DMS153 treated with DMSO at 0.1 percent for 48 hours (cell line): ENCODE measurements around the gene RBFOX2.
"Not testable (repeated sequence)": the region's sequence is repeated elsewhere in the genome, so short reads cannot be mapped to it uniquely, and the experiment has no call there.

Experiments used
- DNase-seq: peaks from one replicate; lab custom pipeline; 2025; ENCODE audit not compliant: unreplicated experiment; lab: John Stamatoyannopoulos, UW

RBFOX2 gene

DNA sequence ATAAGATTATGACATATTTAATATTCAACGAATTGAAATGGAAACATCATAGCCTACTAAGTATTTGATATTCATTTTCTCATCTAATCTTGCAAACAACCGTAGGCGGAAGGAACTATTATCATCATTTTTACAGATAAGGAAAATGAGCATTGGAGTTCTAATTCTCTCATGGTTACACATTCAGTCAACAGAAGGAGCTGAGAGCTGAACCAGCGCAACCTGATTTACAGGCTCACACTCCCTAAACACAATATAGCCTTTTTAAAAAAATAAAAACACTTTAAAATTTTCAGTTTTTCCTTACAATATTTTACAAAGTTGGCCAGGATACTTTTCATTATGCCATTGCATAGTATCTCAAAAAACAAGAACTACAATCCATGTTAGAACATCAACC is 236.1 kb downstream of the RBFOX2 start:
- DNase-seq: no peak

DNA sequence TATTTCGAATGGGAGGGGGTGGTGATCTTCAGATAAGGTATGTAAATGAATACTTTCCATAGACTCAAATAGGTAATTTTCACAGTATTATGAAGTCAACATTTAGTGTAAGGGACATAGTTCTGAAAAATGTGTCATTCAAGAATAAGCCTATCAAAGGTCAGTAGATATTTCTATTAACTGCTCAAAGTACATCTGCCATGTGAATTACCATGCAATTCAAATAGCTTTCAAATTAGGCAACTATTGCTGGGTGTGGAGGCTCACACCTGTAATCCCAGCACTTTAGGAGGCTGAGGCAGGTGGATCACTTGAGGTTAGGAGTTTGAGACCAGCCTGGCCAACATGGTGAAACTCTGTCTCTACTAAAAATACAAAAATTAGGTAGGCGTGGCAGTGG is 236.8 kb downstream of the RBFOX2 start:
- not testable (repeated sequence) for DNase-seq

DNA sequence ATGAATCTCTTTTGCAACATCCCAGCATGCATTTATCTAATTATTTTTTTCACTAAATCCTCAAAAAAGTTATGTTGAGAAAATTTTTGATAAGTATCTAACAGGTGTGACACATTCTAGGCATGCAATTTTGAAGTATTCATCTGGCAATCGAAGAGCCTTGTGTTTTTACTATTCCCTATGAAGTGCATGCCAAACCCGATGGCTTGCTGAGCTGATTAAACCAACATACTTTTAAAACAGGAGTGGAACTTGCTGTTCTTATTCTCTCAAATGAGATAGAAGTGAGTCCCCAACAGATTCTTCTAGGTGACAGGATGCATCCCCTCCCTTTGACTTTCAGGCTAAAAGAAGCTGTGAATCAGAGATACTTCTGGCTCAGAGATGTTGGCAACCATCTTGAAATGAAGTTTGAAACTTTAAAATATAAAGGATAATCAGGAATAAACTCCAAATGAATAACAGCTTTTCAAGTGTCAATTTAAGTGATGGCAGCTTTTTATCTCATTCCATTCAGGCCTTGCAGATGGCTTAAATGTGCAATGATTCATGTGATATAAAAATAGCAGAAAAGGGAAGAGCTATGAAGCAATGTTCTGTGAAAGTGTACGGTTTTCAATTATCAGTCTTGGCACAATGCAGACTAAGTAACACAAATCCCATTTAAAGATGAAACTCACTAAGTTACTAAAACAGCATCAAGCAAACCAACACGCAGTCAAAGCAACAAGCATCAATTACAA is 243.3 kb downstream of the RBFOX2 start:
- no peak for DNase-seq

DNA sequence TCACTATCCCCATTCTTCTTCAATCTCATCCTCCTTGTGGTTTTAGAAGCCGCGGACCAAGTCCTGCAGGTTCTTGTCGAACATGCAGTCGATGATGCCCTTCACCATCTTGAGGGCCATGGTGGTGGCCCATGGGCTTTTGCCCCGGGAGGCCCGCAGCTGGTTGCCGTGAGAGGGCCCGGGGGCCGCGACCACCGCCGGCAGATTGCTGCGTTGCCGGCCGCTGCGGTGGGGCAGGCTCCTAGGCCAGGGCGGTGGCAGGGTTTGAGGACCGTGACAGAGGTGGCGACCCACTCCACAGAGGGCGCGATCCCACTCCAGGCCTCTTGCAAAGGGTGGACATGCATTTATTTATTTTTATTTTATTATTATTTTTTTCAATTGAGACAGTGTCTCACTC is 244.0 kb downstream of the RBFOX2 start:
- DNase-seq: no peak

DNA sequence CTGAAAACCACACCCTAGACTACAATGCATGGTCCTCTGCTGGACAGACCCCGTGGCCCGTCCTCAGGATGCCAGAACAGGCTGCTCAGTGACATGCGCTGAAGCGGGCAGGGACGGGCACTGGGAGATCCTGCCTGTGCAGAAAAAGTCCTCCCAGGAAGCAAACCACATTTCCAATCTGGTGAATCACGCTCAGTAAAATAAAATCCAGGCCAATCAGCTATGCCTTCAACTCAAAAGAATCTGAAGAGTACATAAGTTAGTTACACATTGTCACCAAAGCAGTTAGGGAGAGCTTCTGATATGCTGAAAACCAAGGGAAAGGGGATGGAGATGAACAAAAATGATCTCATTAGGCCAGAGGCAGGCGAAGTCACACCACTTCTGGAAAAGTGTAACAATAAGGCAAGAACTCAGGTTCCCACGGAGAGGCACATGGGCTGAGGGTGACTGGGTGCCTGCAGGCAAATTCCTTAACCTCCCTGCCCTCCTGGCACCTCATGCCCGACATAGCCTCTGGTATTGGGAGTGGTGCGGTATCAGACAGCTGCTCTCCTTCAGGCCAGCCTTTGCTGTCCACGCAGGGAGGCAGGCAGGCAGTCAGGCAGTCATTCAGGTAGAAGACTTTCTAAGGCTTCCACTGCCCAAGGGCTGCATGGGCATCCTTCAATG is 244.5 kb downstream of the RBFOX2 start:
- no peak for DNase-seq

DNA sequence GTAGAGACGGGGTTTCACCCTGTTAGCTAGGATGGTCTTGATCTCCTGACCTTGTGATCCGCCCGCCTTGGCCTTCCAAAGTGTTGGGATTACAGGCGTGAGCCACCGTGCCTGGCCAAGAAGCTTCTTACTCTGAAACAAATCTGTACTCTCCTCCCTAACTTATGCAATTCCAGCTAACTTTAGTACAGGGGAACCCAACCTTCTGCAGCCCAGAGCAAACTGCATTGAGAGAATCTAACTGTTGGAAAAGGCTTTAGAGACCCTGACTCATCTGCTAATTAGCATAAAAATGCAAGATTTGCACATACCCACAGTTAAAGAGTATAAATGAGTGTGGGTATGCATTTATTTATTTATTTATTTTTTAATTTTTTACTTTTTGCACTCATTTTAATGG is 246.1 kb downstream of the RBFOX2 start:
- no peak for DNase-seq

DNA sequence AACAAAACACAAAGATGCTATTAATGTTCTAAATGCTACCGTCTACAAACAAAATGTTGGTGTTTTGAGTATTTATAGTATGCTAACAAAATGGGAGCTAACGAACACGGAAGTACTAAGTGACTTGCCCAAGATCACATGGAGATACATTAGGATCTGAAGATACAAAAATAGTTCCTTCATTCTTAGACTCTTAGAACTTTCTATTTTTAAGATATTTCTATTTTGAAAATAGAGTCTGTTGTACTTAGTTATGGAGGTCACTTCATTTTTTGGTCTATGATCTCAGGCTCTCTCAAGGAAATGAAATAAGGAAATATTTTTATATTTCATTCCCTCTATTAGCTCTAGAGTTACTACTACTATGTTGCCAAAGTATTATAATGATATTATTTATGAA is 246.7 kb downstream of the RBFOX2 start:
- DNase-seq: no peak

DNA sequence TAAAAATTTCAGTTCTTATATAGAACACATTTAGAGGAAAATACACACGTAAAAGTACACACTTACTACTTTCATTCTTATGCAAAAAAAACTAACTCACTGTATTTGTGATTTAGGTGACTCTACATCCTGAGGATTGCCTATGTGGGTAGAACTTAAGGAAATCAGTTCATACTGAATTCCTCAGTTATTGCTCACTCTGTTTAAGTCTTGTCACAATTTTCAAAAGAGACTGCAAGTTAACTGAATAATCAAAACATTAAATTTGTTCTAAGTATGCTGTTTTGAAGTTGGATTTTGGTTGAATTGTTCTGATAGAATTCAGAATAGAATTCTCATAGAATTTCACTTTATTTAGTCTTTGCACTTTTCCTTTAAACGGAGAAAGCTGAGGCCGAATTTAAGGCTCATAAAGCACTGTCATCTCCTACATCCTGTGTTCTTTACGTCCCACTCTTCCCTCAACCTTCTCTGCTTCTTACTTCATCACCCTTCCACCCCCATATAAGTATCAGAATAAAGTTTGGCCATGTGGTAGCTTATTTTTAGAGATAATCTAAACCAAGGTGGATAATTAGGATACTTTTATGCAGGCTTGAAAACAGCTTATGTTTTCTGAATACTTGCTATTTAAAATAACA is 251.2 kb downstream of the RBFOX2 start:
- no peak for DNase-seq

DNA sequence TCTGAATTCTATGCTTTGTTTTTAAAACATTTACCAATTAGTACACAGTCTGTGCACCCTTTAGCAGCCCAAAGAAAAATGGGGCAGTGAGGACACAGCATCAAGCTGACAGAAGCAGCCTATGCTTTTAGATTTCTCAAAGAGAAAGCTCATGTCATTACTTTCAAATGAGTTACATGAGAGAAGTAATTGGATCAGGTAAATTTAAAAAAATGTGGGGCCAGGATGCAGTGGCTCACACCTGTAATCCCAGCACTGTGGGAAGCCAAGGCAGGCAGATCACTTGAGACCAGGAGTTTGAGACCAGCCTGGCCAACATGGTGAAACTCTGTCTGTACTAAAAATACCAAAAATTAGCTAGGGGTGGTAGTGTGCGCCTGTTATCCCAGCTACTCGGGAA is 253.3 kb downstream of the RBFOX2 start:
- no peak for DNase-seq

DNA sequence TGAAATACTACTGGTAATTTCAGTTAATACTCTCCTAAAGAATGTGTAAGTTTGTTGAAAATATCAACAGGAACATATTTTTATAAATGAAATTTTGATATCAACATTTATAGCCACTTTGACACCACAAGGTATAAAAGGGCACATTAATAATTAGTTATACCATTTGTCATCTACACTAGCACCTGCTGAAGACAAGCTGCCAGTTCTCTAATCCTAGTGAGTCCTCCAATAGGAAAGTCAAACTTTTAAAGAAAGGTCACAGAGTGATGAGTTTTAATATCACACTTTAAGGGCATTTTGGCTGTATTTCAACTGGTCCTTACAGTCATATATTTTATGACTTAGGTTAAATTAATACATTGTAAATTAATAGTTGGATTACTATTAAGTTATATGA is 258.6 kb downstream of the RBFOX2 start:
- no peak for DNase-seq

DNA sequence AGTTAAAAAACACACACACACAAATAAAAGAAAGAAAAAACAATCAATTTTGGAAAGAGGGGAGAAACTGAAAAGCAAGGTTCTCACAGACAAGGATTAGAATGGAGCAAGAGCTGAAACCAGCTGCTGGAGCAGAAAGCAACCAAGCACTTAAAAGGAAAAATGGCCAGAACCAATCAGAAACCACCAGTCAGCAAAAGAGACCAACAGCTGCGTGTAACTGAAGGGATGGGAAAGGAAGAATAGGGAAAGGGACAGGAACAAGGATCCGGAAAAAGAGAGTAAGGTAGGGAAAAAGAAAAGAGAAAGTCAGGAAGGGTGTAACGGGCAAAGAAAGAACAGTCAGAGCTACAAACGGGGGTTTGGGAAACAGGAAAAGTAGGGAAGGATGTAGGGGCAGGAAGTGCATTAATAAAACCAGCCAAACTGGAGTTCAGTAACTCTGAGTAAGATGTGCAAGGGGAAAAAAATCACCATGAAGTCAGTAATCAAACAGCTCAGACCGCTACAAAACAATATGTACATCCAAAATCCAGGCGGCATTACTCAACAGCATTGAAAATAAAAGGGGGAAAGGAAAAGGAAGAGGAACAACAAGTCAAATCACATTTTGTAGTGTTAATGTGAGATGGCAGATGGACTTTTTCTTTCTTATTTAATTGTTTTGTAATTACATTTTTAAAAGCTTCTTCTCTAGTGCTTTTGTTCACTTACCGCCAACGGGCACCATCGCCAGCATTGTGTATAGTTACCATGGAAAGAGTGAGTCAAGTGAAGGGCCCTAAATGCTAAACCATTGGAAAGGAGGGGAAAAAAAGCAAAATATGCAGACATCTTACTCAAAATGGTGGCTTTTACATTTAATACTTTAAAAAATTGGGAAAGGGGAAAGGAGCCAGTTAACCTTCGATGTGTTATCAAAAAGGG is 261.7 kb downstream of the RBFOX2 start:
- DNase-seq: no peak

DNA sequence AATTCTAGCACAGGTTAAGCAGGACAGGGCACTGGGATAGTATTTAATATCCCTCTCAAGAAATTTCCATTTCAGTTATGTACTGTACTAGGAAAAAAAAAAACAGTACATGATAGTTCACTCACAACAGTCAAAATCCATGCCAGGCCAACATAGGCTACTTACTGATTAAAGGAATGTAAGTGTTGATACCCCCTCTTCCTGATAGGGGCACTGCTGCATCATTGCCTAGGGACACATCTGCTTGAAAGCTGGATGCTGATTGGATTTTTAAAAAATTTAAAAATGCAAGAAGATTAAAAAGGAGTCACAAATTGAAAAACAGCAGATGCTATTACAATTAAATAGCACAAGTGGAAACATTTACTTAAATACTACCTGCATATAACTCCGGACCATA is 267.6 kb downstream of the RBFOX2 start:
- no peak for DNase-seq

DNA sequence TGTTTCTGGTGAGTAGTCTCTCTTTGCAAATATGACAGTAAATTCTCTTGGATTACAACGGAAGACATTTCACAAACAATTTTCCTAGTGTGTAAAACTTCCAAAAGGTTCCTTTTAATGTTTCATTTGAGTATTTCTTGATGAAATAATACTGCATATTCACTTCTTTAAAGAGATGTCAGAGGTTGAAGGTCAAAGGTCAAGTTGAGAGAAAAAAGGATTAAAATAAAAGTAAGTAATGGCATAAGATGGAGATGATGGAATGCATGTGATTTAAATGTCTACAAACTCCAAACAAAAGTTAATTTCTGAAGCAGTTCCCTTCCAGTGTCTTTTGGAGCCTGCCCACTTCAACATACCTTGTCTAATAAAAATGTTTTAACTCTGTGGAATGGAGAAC is 270.2 kb downstream of the RBFOX2 start:
- DNase-seq: no peak

DNA sequence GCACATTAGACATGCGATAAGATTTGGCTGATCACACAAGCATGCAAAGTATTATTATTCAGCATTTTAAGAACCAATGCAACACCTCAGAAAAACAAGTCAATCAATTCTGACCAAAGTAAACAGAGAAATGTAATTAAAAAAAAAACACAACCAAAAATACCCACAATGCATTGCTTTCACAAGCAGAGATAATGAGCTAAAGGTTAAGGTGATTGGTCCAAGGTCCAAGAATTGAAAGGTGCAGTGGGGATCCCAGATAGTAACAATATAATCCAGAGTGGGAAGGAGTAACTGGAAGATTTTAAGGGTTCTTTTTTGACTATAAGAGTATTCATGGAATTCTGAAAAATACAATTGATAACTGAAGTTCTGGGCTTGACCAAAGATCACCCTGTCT is 271.9 kb downstream of the RBFOX2 start:
- DNase-seq: no peak

DNA sequence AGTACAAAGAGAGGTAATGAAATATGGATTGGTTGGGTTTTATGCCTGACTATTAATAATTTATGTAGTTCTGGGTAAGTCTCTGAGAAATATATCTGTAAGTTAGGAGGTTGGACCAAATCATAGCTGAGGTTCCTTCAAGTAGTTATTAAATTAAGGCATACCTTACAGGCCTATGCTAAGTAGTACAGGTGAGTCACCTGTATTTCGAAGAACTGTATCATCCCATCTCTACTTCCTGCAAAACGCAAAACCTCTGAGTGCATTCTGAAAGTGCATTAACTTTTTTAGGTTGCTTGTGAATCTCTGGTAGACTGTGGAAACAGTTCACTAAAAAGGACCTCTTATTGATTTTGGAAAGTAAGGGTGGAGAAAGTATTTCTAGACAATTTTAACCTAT is 273.9 kb downstream of the RBFOX2 start:
- DNase-seq: no peak

DNA sequence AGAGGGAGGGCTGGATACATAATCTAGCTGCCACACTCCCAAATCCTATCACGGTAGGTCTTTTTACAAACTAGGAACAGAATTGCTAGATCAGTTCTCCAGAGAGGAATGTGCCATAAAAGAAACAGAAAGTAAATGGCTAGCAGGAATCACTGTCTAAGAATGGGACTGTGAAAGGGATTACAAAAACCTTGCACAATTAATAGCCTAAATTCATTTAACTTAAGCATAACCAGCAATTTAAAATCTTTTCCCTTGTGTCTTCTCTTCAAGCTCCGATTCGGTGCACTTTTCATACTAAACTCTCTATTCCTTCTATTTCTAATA is 275.8 kb downstream of the RBFOX2 start:
- DNase-seq: no peak

DNA sequence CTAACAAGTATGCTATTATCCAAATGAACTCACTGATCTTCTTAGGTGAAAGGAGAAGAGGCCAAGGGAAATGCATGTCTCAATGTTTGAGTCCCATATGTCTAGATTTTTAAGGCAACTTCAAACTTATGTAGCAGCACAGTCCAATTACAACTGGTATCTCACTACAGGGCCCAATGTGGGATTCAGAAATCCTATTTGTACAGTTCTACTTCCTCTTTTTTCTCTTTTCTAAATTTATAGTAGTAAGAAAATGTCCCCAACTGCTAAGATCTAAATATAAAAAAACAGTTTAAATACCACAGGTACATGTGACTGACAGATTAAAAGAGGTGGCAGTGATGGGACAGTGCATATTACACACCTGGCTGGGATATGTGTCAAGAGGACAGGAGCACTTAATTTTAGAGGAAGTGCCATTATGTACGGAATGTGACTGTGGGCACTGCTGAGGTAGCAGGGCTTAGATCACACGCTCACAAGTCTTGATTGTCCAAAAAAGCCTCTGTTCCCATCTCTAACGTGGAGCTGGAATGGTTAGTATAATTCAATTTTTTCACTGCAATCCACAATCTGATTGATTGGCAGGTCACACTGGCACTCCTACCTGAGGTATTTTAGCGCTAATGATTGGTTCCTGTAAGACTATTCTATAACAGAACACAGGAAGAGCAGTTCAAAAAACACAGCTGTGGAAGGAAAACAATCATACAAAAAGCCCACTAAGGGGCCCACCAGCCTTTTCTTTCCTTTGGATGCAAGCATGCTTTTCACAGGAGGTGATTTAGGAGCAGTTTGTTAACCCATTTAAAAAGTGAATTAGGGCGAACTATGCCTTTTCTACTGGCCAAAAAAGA is 276.4 kb downstream of the RBFOX2 start:
- no peak for DNase-seq

DNA sequence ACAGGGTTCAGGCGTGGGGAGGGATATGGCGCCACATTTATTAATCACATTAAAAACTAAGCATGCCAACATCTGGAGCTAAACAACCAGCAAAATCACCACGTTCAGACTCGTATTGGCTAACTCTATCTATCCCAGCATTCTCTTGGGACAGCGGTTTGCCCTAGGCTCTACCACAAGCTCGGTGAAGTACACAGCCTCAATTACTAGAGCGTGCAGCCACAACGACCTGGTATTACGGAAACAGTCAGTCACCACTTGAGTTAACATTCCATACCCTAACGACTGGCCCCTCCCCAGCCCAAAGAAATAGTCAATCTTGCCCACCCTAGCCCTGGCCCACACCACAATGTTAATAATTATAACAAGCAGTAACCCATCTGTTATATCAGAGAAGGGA is 278.8 kb downstream of the RBFOX2 start:
- no peak for DNase-seq

DNA sequence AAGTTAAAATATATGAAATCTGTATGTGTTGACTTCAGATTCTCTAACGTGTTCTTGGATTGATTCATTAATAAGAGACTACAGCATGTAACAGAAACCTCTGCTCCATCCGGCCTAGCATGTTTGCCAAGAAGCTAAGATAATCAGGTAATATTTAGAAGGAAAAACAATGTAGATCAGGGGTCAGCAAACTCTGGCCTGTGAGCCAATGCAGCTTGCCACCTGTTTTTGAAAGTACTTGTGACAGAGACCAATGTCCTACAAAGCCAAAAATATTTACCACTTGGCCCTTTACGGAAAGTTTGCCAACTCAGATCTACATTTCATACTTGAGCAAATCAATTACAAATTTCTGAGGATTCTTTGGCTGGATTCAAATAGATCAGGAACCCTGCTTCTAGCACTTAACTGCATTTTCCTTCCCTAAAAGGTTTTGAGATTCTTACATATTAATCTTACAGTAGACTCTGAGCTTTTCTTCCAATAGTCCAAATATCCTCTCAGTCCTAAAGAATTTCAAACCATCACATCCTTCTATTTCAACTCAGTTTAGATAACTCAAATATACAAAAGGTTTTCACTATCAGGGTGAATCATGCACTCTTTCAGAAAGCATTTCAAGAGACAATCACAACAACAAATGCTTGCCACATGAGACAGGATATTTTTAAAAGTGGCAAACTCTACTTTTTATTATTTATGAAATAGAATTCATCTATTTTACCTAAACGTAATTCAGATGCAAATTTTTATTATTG is 281.5 kb downstream of the RBFOX2 start:
- DNase-seq: no peak

DNA sequence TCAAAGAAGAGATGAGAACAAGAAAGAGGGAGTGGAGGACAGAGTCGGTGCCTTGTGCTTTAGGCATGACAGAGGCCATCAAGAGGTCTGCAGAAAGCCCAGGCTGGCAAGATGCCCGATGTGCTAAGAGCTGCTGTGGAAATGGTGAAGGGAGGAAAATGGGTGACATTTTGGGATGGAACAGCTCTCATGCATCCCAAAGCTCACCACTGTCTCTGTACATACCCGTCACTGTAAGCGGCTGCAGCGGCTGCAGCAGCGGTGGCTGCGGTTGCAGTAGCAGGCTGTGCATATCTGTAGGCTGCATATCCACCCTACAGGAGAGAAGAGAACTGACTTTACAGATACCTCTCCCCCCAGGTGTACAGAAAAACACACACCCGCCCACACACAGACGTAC is 282.4 kb downstream of the RBFOX2 start:
- no peak for DNase-seq
